Activated T-cell treated with anti-CD3 and anti-CD28 coated beads, Interleukin-2, amount 50 U/mL, for 4 hours (primary cell): Measurements from ENCODE around the gene GNAS. TPM values are rescaled to one million over a fixed set of nuclear protein-coding genes. Genes with fewer than 3 reads are reported as not detected.

Experiments used
- ATAC-seq, 2 donors: fragments of 200-7000 bp; cut with Tn5 transposase; one replicate each; pipeline ENCODE4 v1.10.0; 2021
- DNase-seq: peaks from one replicate; pipeline ENCODE4 v3.0.0-alpha.2; 2020
- H3K27me3 Mint-ChIP-seq: one replicate; pipeline ENCODE4 v1.8.0; 2021; ENCODE audit warnings: low read depth, mixed read lengths
- H3K36me3 Mint-ChIP-seq: one replicate; pipeline ENCODE4 v1.8.0; 2022; ENCODE audit warnings: mixed read lengths; ENCODE audit not compliant: insufficient read depth
- H3K4me1 Mint-ChIP-seq: one replicate; pipeline ENCODE4 v1.8.0; 2021; ENCODE audit warnings: low read depth, mixed read lengths
- H3K4me3 Mint-ChIP-seq: one replicate; pipeline ENCODE4 v1.8.0; 2021; ENCODE audit warnings: mild to moderate bottlenecking, moderate library complexity, mixed read lengths
- H3K9me3 Mint-ChIP-seq: one replicate; pipeline ENCODE4 v1.8.0; 2021; ENCODE audit warnings: mixed read lengths
- total RNA-seq, 3 donors: library from RNA; stranded (reverse); gene quantifications; one replicate each; pipeline ENCODE4 v1.2.1, GENCODE V29; 2021

The GNAS gene
- total RNA-seq, 3 donors from 2014 or later, result 390 to 448 (median 440) TPM

GRCh38 chr20:58839474-58839874 is 13.0 kb upstream of the GNAS start:
- ATAC-seq, result peak; percentile 72 to 81
- Mint-ChIP-seq H3K27me3 (peaks cover 62% of the 10 kb centered on the region), H3K9me3 (no peaks in the 10 kb centered on the region)

GRCh38 chr20:58839991-58840747 is 12.3 kb upstream of the GNAS start:
- Mint-ChIP-seq H3K4me1 (peaks cover 7% of the 10 kb centered on the region), H3K36me3 (peaks cover 1% of the 10 kb centered on the region), H3K9me3 (no peaks in the 10 kb centered on the region), H3K4me3 (peak overlapping the region; percentile 56), H3K27me3 (peaks cover 64% of the 10 kb centered on the region)
- DNase-seq (no peak), ATAC-seq (peak; percentile 27 to 32)

More at GRCh38 chr20:58839474-58839874, 13.0 kb upstream of the GNAS start:
- H3K4me1 Mint-ChIP-seq, result peaks cover 7% of the 10 kb centered on the region
- H3K4me3 Mint-ChIP-seq, result peak overlapping the region; percentile 56
- DNase-seq, result peak; percentile 31
- H3K36me3 Mint-ChIP-seq, result peaks cover 1% of the 10 kb centered on the region

GRCh38 chr20:58840816-58841538 is 11.5 kb upstream of the GNAS start:
- H3K27me3 Mint-ChIP-seq, result peaks cover 68% of the 10 kb centered on the region
- H3K9me3 Mint-ChIP-seq, result no peaks in the 10 kb centered on the region
- peaks cover 1% of the 10 kb centered on the region for H3K36me3 Mint-ChIP-seq
- peaks cover 7% of the 10 kb centered on the region for H3K4me1 Mint-ChIP-seq
- ATAC-seq (no peak), DNase-seq (no peak)
- no peak overlapping the region for H3K4me3 Mint-ChIP-seq

- ATAC-seq, result no peak
- no peaks in the 10 kb centered on the region for H3K9me3 Mint-ChIP-seq
Observed at GRCh38 chr20:58841539-58842264, 10.8 kb upstream of the GNAS start.

GRCh38 chr20:58842276-58842675 is 10.2 kb upstream of the GNAS start:
- H3K27me3 Mint-ChIP-seq, result peaks cover 68% of the 10 kb centered on the region
- H3K4me3 Mint-ChIP-seq, result no peak overlapping the region
- no peaks in the 10 kb centered on the region for H3K9me3 Mint-ChIP-seq
- H3K4me1 Mint-ChIP-seq, result peaks cover 8% of the 10 kb centered on the region
- no peak for DNase-seq
- ATAC-seq, result no peak
- peaks cover 1% of the 10 kb centered on the region for H3K36me3 Mint-ChIP-seq

More at GRCh38 chr20:58841539-58842264, 10.8 kb upstream of the GNAS start:
- no peak for DNase-seq
- Mint-ChIP-seq H3K4me3 (no peak overlapping the region), H3K4me1 (peaks cover 7% of the 10 kb centered on the region), H3K27me3 (peaks cover 66% of the 10 kb centered on the region), H3K36me3 (peaks cover 1% of the 10 kb centered on the region)

- peaks cover 1% of the 10 kb centered on the region for H3K36me3 Mint-ChIP-seq
- ATAC-seq (no peak), DNase-seq (no peak)
- H3K4me1 Mint-ChIP-seq, result peaks cover 12% of the 10 kb centered on the region
- H3K4me3 Mint-ChIP-seq, result no peak overlapping the region
- no peaks in the 10 kb centered on the region for H3K9me3 Mint-ChIP-seq
- peaks cover 66% of the 10 kb centered on the region for H3K27me3 Mint-ChIP-seq
Observed at GRCh38 chr20:58843128-58843556, 9.4 kb upstream of the GNAS start.

GRCh38 chr20:58845706-58846105 is 6.8 kb upstream of the GNAS start:
- peaks cover 65% of the 10 kb centered on the region for H3K27me3 Mint-ChIP-seq

GRCh38 chr20:58847463-58847862 is 5.1 kb upstream of the GNAS start:
- Mint-ChIP-seq H3K9me3 (no peaks in the 10 kb centered on the region), H3K4me1 (peaks cover 14% of the 10 kb centered on the region), H3K27me3 (peaks cover 64% of the 10 kb centered on the region), H3K36me3 (no peaks in the 10 kb centered on the region), H3K4me3 (no peak overlapping the region)
- DNase-seq (no peak), ATAC-seq (peak in 1 of 2 donors; percentile 20)

More at GRCh38 chr20:58845706-58846105, 6.8 kb upstream of the GNAS start:
- Mint-ChIP-seq H3K4me3 (no peak overlapping the region), H3K36me3 (peaks cover 1% of the 10 kb centered on the region), H3K4me1 (peaks cover 5% of the 10 kb centered on the region), H3K9me3 (no peaks in the 10 kb centered on the region)
- no peak for ATAC-seq
- no peak for DNase-seq

- H3K36me3 Mint-ChIP-seq, result no peaks in the 10 kb centered on the region
- H3K4me1 Mint-ChIP-seq, result peaks cover 20% of the 10 kb centered on the region
- H3K27me3 Mint-ChIP-seq, result peaks cover 57% of the 10 kb centered on the region
- ATAC-seq, result peak; percentile 80 to 81
- no peaks in the 10 kb centered on the region for H3K9me3 Mint-ChIP-seq
- H3K4me3 Mint-ChIP-seq, result peak within 1 kb of the TSS; percentile 86
- DNase-seq, result peak; percentile 76
Observed at GRCh38 chr20:58850693-58851174, 1.8 kb upstream of the GNAS start, which contains the start of gene GNAS-AS1. Gene GNAS-AS1, minus strand, starts transcription at chr20:58850902.

- ATAC-seq, result peak in 1 of 2 donors; percentile 2
- Mint-ChIP-seq H3K36me3 (no peaks in the 10 kb centered on the region), H3K27me3 (peaks cover 57% of the 10 kb centered on the region), H3K4me3 (peak overlapping the region; percentile 86), H3K4me1 (peaks cover 23% of the 10 kb centered on the region), H3K9me3 (no peaks in the 10 kb centered on the region)
- no peak for DNase-seq
Observed at GRCh38 chr20:58851221-58851968, 1.1 kb upstream of the GNAS start.

GRCh38 chr20:58851969-58852458 is 502 bp upstream of the GNAS start:
- Mint-ChIP-seq H3K4me1 (peaks cover 23% of the 10 kb centered on the region), H3K9me3 (no peaks in the 10 kb centered on the region), H3K27me3 (peaks cover 59% of the 10 kb centered on the region), H3K36me3 (no peaks in the 10 kb centered on the region), H3K4me3 (peak overlapping the region; percentile 86)
- no peak for DNase-seq
- ATAC-seq, result no peak

- peaks cover 58% of the 10 kb centered on the region for H3K27me3 Mint-ChIP-seq
- ATAC-seq (no peak), DNase-seq (no peak)
- peaks cover 18% of the 10 kb centered on the region for H3K4me1 Mint-ChIP-seq
- no peaks in the 10 kb centered on the region for H3K36me3 Mint-ChIP-seq
- no peak overlapping the region for H3K4me3 Mint-ChIP-seq
- H3K9me3 Mint-ChIP-seq, result no peaks in the 10 kb centered on the region
Observed at GRCh38 chr20:58853466-58853865, 950 bp downstream of the GNAS start.

GRCh38 chr20:58853976-58854637 is 1.6 kb downstream of the GNAS start:
- no peak for ATAC-seq

More at GRCh38 chr20:58853976-58854637, 1.6 kb downstream of the GNAS start:
- Mint-ChIP-seq H3K4me1 (peaks cover 18% of the 10 kb centered on the region), H3K27me3 (peaks cover 57% of the 10 kb centered on the region), H3K9me3 (no peaks in the 10 kb centered on the region), H3K36me3 (no peaks in the 10 kb centered on the region), H3K4me3 (peak overlapping the region; percentile 29)
- no peak for DNase-seq
